ENCODE measurements around the gene MISP3. TPM values are rescaled to one million over a fixed set of nuclear protein-coding genes. Genes with fewer than 3 reads are reported as not detected.

The MISP3 gene
- total and polyA plus RNA-seq, 9 of the 15 experiments (the other 6 are each of a cell fraction or from before 2014, with no cell fraction given): 0.25 to 5.6 (median 1.6) TPM

- TF ChIP-seq VEZF1 (CRISPR knock-in tag; IDR thresholded peaks at IDR 0.05): peak; percentile 99
- peak; percentile 12 for TF ChIP-seq NEUROD1 (IDR thresholded peaks at IDR 0.05; ENCODE audit: borderline replicate concordance, low read depth, low read length, partially characterized antibody)
- TF ChIP-seq MCM3 (IDR thresholded peaks at IDR 0.05): no peak
- peak; percentile 45; the same call in 1 of the 2 replicates for TF ChIP-seq BHLHE40 (IDR thresholded peaks at IDR 0.05; ENCODE audit: low read length)
- TF ChIP-seq RB1 (IDR thresholded peaks at IDR 0.05; ENCODE audit: low read depth): 0 out of 2 replicates have a peak, but pooled peaks have one; percentile 33
- TF ChIP-seq TAF1 (IDR thresholded peaks at IDR 0.05; ENCODE audit: control insufficient read depth, extremely low read depth, insufficient read depth, low read length, severe bottlenecking): peak; percentile 7
- TF ChIP-seq DLX4 (CRISPR knock-in tag; IDR thresholded peaks at IDR 0.05): no peak
- TF ChIP-seq MAZ (CRISPR knock-in tag; conservative IDR thresholded peaks at IDR 0.05 in 1 of 2, IDR thresholded peaks at IDR 0.05 in 1 of 2): 0 out of 4 replicates have a peak, but pooled peaks of 1 of the 2 experiments have one; percentile 25
- TF ChIP-seq GMEB1 (CRISPR knock-in tag; IDR thresholded peaks at IDR 0.05): peak; percentile 39; the same call in 1 of the 2 replicates
- TF ChIP-seq L3MBTL2 (IDR thresholded peaks at IDR 0.05): no peak
- 0 out of 2 replicates have a peak, but pooled peaks have one; percentile 12 for TF ChIP-seq ZNF197 (CRISPR knock-in tag; IDR thresholded peaks at IDR 0.05; ENCODE audit: low read depth)
- TF ChIP-seq FOXJ2 (tag; IDR thresholded peaks at IDR 0.05): 0 out of 2 replicates have a peak, but pooled peaks have one; percentile 54
- TF ChIP-seq SP1 (CRISPR knock-in tag; IDR thresholded peaks at IDR 0.05): no peak
- no peak for TF ChIP-seq ZNF551 (CRISPR knock-in tag; IDR thresholded peaks at IDR 0.05)
- TF ChIP-seq FOSL1 (tag; conservative IDR thresholded peaks at IDR 0.05): 0 out of 2 replicates have a peak, but pooled peaks have one; percentile 18
- TF ChIP-seq ZNF668 (CRISPR knock-in tag; IDR thresholded peaks at IDR 0.05): no peak
- TF ChIP-seq SMAD4 (CRISPR knock-in tag; conservative IDR thresholded peaks at IDR 0.05): peak; percentile 44
- TF ChIP-seq BCOR (IDR thresholded peaks at IDR 0.05): 0 out of 2 replicates have a peak, but pooled peaks have one; percentile 36
- TF ChIP-seq ZNF740 (CRISPR knock-in tag; IDR thresholded peaks at IDR 0.05): no peak
- peak in 1 of 2 experiments; percentile 58; a peak in 1 of 4 replicates for TF ChIP-seq ZNF740 (tag; IDR thresholded peaks at IDR 0.05)
- no peak for TF ChIP-seq ZNF583 (CRISPR knock-in tag; IDR thresholded peaks at IDR 0.05)
- peak; percentile 13; the same call in 1 of the 2 replicates for TF ChIP-seq ZBTB7A (IDR thresholded peaks at IDR 0.05; ENCODE audit: borderline replicate concordance, control insufficient read depth, low read depth, low read length)
Measured at GRCh38 chr19:14090509-14091080, 18.0 kb downstream of the MISP3 start, which contains the start of gene SAMD1 (continued).
